MM.1S (cell line): ENCODE data around the gene ABCC6.

Experiments
- EZH2 ChIP-seq: fragments of 300-600 bp; sonication (generic); optimal IDR thresholded peaks from 2 replicates; pipeline ENCODE3; 2017; ENCODE audit warnings: low read depth, mild to moderate bottlenecking, antibody characterized with exemption, low read length, mixed read lengths
- TF ChIP-seq, protein P1 (sequence below): fragments of 300-600 bp; sonication (generic); IDR thresholded peaks from 2 replicates; pipeline ENCODE4 v1.5.1; 2016; ENCODE audit warnings: antibody characterized with exemption, low read length, mixed read lengths

- TF ChIP-seq, protein P1, sequence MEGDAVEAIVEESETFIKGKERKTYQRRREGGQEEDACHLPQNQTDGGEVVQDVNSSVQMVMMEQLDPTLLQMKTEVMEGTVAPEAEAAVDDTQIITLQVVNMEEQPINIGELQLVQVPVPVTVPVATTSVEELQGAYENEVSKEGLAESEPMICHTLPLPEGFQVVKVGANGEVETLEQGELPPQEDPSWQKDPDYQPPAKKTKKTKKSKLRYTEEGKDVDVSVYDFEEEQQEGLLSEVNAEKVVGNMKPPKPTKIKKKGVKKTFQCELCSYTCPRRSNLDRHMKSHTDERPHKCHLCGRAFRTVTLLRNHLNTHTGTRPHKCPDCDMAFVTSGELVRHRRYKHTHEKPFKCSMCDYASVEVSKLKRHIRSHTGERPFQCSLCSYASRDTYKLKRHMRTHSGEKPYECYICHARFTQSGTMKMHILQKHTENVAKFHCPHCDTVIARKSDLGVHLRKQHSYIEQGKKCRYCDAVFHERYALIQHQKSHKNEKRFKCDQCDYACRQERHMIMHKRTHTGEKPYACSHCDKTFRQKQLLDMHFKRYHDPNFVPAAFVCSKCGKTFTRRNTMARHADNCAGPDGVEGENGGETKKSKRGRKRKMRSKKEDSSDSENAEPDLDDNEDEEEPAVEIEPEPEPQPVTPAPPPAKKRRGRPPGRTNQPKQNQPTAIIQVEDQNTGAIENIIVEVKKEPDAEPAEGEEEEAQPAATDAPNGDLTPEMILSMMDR = no peak
- TF ChIP-seq EZH2 = no peak
Observed at GRCh38 chr16:16197966-16198365, 25.3 kb downstream of the ABCC6 start.
